Mucosa of descending colon (tissue), 3 donors: ENCODE results near the gene DYRK1A. TPM values are rescaled to one million over a fixed set of nuclear protein-coding genes. Genes with fewer than 3 reads are reported as not detected.

ENCODE experiments used
- ATAC-seq: fragments of 200-7000 bp; cut with Tn5 transposase; one replicate; pipeline ENCODE4 v1.9.1; 2020; ENCODE audit warnings: mild to moderate bottlenecking, moderate library complexity
- DNase-seq, 3 donors: peaks; one replicate each; pipeline ENCODE4 v3.0.0-alpha.2; 2020
- H3K36me3 ChIP-seq: fragments of 200-600 bp; one replicate; pipeline ENCODE4 v1.8.0; 2021; ENCODE audit warnings: low read depth, mild to moderate bottlenecking
- H3K4me1 ChIP-seq: fragments of 200-600 bp; one replicate; pipeline ENCODE4 v1.8.0; 2021; ENCODE audit warnings: low read depth, mild to moderate bottlenecking
- H3K4me3 ChIP-seq: fragments of 200-600 bp; one replicate; pipeline ENCODE4 v1.8.0; 2021; ENCODE audit warnings: mild to moderate bottlenecking
- H3K9me3 ChIP-seq: fragments of 200-600 bp; one replicate; pipeline ENCODE4 v1.8.0; 2021; ENCODE audit warnings: mild to moderate bottlenecking
- intact Hi-C, 2 donors: fragments of 100-400 bp; cut with DNase I in 1 of 2; cut with micrococcal nuclease in 1 of 2; formaldehyde crosslinking; loops; one replicate each; pipeline versions ENCODE4 v1.11.0 to v1.11.1; 2022; cut with DNase I, micrococcal nuclease
- total RNA-seq, 3 donors: library from RNA; stranded (reverse); fragmentation: NEBNext Ultra II Directional in 2 of 3; extraction: Animal tissue kit (Norgen Biotek cat#: 25700) in 2 of 3; gene quantifications; one replicate each; pipeline versions ENCODE4 v1.2.1 to v1.2.4, GENCODE V29; 2021 to 2023
- TF ChIP-seq, protein P1 (sequence below): fragments of 200-600 bp; IDR thresholded peaks from one replicate; pipeline ENCODE4 v1.8.0; 2022; ENCODE audit warnings: antibody characterized with exemption, mild to moderate bottlenecking
- donor health status: DM: no; HTN: no; CAD: no; lungs with moderate emphysema.
- donor health status: DM: no; HTN: no; CAD: no.
- donor health status: DM: no; HTN: yes; CAD: no.

Gene DYRK1A
- total RNA-seq, 3 donors from 2014 or later = 61.2 to 76.5 (median 72.7) TPM

DNA sequence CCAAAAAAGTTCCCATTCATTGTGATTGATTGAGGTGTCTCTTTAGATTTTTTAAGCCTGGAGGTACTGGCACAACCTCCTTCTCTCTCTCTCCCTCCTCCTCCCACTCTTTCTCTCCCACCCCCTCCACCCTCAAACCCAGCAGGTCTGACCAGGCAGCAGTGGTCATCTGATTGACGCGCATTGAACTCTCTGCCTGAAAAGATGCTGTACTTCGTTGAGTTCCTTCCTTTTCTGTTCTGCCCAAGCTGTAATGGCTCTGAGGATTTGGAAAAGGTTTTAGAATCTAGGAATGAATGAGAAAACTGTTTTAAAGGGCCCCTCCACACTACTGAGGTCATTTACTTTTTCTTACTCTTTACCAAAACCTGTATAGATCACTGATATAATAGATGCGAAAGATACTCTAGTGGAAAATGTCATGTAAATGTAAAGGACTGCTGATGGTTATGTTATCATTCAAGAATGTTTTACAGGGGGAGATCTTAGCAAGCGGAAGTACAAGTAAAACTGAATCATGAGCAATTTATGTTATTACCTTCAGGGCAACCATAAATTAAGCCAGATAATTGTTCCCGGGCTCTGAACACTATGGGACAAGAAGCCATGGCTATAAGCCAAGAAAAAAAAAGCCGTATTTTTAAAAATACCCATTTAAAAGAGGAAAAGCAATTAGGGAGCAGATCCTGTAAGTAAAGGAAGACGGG is 25.2 kb upstream of the DYRK1A start:
- TF ChIP-seq, protein P1, sequence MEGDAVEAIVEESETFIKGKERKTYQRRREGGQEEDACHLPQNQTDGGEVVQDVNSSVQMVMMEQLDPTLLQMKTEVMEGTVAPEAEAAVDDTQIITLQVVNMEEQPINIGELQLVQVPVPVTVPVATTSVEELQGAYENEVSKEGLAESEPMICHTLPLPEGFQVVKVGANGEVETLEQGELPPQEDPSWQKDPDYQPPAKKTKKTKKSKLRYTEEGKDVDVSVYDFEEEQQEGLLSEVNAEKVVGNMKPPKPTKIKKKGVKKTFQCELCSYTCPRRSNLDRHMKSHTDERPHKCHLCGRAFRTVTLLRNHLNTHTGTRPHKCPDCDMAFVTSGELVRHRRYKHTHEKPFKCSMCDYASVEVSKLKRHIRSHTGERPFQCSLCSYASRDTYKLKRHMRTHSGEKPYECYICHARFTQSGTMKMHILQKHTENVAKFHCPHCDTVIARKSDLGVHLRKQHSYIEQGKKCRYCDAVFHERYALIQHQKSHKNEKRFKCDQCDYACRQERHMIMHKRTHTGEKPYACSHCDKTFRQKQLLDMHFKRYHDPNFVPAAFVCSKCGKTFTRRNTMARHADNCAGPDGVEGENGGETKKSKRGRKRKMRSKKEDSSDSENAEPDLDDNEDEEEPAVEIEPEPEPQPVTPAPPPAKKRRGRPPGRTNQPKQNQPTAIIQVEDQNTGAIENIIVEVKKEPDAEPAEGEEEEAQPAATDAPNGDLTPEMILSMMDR = no peak
- no peak overlapping the region for H3K4me3 ChIP-seq
- no peaks in the 10 kb centered on the region for H3K36me3 ChIP-seq

DNA sequence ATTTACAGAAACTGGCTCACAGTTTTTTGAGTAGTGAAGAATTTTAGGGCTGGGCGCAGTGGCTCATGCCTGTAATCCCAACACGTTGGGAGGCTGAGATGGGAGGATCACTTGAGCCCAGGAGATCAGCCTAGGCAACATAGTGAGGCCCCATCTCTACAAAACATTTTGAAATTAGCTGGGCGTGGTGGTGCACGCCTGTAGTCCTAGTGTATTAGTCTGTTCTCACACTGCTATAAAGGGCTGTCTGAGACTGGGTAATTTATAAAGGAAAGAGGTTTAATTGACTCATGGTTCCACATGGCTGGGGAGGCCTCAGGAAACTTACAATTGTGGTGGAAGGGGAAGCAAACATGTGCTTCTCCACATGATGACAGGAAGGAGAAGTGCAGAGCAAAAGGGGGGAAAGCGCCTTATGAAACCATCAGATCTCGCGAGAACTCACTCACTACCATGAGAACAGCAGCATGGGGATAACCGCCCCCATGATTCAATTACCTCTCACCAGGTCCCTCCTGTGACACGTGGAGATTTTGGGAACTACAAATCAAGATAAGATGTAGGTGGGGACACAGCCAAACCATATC is 24.4 kb upstream of the DYRK1A start:
- DNase-seq (no peak), ATAC-seq (no peak)
- Histone ChIP-seq H3K9me3 (no peaks in the 10 kb centered on the region), H3K4me1 (no peaks in the 10 kb centered on the region), H3K4me3 (no peak overlapping the region), H3K36me3 (no peaks in the 10 kb centered on the region)
- intact Hi-C loops = no loop called here
- TF ChIP-seq, protein P1 = no peak

More for the DNA sequence above, 25.2 kb upstream of the DYRK1A start:
- intact Hi-C loops = no loop called here
- DNase-seq = no peak
- no peak for ATAC-seq
- H3K4me1 ChIP-seq = no peaks in the 10 kb centered on the region
- H3K9me3 ChIP-seq = no peaks in the 10 kb centered on the region

DNA sequence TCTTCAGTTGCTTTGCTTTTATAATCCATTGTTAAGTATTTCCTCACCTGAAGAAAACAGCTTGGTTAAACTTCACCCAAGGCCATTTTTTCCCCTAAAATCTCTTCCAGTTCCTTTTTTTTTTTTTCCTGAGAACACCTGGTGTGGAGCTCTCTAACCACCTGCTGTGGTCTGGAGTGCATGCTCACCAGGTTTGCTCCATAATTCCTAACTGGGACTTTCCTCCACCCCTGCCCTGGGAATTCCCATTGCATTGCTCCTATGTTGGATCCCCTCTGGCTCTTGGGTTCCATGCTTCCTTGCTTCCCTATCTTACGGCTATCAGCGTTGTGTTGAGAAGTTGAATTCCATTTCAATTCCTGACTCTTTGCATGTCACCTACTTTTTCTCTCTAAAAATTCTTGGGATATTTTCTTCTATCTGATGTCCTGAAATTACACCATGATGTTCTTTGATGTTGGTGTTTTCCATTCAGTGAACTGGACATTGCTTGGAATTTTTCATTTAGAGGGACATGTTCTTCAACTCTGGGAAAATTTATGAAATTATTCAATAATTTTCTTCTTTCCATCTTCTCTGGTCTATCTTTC is 19.6 kb upstream of the DYRK1A start:
- Histone ChIP-seq H3K4me3 (no peak overlapping the region), H3K4me1 (no peaks in the 10 kb centered on the region), H3K9me3 (peaks cover 19% of the 10 kb centered on the region), H3K36me3 (no peaks in the 10 kb centered on the region)
- TF ChIP-seq, protein P1 = no peak
- intact Hi-C loops = no loop called here
- ATAC-seq = no peak
- DNase-seq = no peak

DNA sequence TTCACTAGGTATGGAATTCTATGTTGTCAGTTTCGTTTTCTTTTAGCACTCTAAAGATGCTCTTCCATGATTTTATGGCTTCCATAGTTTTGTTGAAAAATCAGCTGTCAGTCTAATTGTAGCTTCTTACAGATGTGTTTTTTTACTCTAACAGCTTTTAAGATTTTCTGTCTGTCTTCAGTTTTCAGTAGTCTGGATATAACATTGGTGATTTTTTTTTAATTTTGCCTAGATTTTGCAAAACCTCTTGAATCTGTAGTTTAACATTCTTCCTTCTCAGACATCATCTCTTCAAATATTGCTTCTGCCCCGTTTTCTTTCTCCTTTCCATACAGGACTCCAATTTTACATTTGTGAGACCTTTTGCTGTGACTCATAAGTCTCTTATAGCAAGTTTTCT is 17.9 kb upstream of the DYRK1A start:
- H3K9me3 ChIP-seq = peaks cover 19% of the 10 kb centered on the region
- no peak for DNase-seq
- no peaks in the 10 kb centered on the region for H3K4me1 ChIP-seq
- intact Hi-C loops = no loop called here
- ATAC-seq = no peak
- TF ChIP-seq, protein P1 = no peak
- H3K36me3 ChIP-seq = no peaks in the 10 kb centered on the region
- no peak overlapping the region for H3K4me3 ChIP-seq

DNA sequence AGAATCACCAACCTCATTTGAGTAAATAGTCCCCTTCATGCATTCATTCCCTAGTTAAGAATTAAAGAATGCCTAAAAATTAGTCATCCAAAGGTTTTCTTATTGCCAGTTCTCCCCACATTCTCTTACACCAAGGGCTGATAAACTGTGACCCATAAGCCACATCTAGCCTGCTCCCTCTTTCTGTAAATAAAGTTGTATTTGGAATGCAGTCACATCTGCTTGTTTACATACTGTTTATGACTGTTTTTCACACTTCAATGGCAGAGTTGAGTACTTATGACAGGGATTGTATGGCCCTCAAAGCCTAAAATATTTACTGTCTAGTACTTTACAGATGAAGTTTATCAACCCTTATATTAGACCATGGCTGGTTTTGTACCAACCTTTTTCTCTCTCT is 16.1 kb upstream of the DYRK1A start:
- TF ChIP-seq, protein P1 = no peak
- ATAC-seq = no peak

More for the DNA sequence above, 16.1 kb upstream of the DYRK1A start:
- no peak overlapping the region for H3K4me3 ChIP-seq
- H3K9me3 ChIP-seq = peaks cover 19% of the 10 kb centered on the region
- H3K36me3 ChIP-seq = no peaks in the 10 kb centered on the region
- intact Hi-C loops = no loop called here
- no peak for DNase-seq
- H3K4me1 ChIP-seq = no peaks in the 10 kb centered on the region
